ENCODE results near the gene ITIH5. TPM values are rescaled to one million over a fixed set of nuclear protein-coding genes. Genes with fewer than 3 reads are reported as not detected.
A peak's percentile ranks its signal among the peaks of the same experiment; 100 is the strongest.
"Not testable (repeated sequence)": the region's sequence is repeated elsewhere in the genome, so short reads cannot be mapped to it uniquely, and the experiment has no call there.

ITIH5 gene
- polyA plus RNA-seq: not detected

GRCh38 chr10:7666253-7667023, at the start of gene ITIH5:
ITIH5 (minus strand) TSS chr10:7666966; CDS start chr10:7666892, 74 bp downstream.
- H3K27ac Mint-ChIP-seq: no peak within 1 kb of the TSS
- H3K4me3 Mint-ChIP-seq: peak within 1 kb of the TSS; percentile 61 to 80 (median 75)
- DNase-seq: no peak
- H3K4me1 Mint-ChIP-seq: peaks cover 15 to 22% of the 10 kb centered on the region in 2 donors
- peaks cover 9 to 39% (median 31%) of the 10 kb centered on the region in 3 donors for H3K27me3 Mint-ChIP-seq (ENCODE audit: low read depth in 3 of 3)
- H3K36me3 Mint-ChIP-seq: no peaks in the 10 kb centered on the region
- H3K9me3 Mint-ChIP-seq: no peaks in the 10 kb centered on the region

- no peak overlapping the region for H3K4me3 Mint-ChIP-seq
- peaks cover 4 to 18% (median 14%) of the 10 kb centered on the region in 3 donors for H3K27me3 Mint-ChIP-seq (ENCODE audit: low read depth in 3 of 3)
- no peak overlapping the region for H3K27ac Mint-ChIP-seq
- no peak for DNase-seq
- H3K36me3 Mint-ChIP-seq: peaks cover 0 to 3% (median 0%) of the 10 kb centered on the region in 3 donors
- peaks cover 10 to 12% of the 10 kb centered on the region in 2 donors for H3K4me1 Mint-ChIP-seq
- no peaks in the 10 kb centered on the region for H3K9me3 Mint-ChIP-seq
Measured at GRCh38 chr10:7715515-7715914, 48.7 kb upstream of the ITIH5 start.

GRCh38 chr10:7711075-7711474, 44.3 kb upstream of the ITIH5 start:
- peaks cover 5 to 12% (median 6%) of the 10 kb centered on the region in 3 donors for H3K27me3 Mint-ChIP-seq (ENCODE audit: low read depth in 3 of 3)
- not testable (repeated sequence) for H3K4me1 Mint-ChIP-seq, DNase-seq, H3K4me3 Mint-ChIP-seq, H3K27ac Mint-ChIP-seq, H3K36me3 Mint-ChIP-seq, H3K9me3 Mint-ChIP-seq

- DNase-seq: no peak
- no peak overlapping the region for H3K4me3 Mint-ChIP-seq
- H3K27me3 Mint-ChIP-seq (ENCODE audit: low read depth in 3 of 3): peaks cover 5 to 13% (median 8%) of the 10 kb centered on the region in 3 donors
- H3K9me3 Mint-ChIP-seq: no peaks in the 10 kb centered on the region
- no peaks in the 10 kb centered on the region for H3K36me3 Mint-ChIP-seq
- H3K27ac Mint-ChIP-seq: no peak overlapping the region
- no peaks in the 10 kb centered on the region for H3K4me1 Mint-ChIP-seq
Measured at GRCh38 chr10:7710446-7710845, 43.7 kb upstream of the ITIH5 start.

- H3K4me3 Mint-ChIP-seq: no peak overlapping the region
- H3K27me3 Mint-ChIP-seq (ENCODE audit: low read depth in 3 of 3): peaks cover 7 to 17% (median 8%) of the 10 kb centered on the region in 3 donors
- no peak overlapping the region for H3K27ac Mint-ChIP-seq
- DNase-seq: no peak
- H3K9me3 Mint-ChIP-seq: no peaks in the 10 kb centered on the region
- H3K4me1 Mint-ChIP-seq: no peaks in the 10 kb centered on the region
- no peaks in the 10 kb centered on the region for H3K36me3 Mint-ChIP-seq
Measured at GRCh38 chr10:7708832-7709231, 42.1 kb upstream of the ITIH5 start.

GRCh38 chr10:7707858-7708622, 41.3 kb upstream of the ITIH5 start:
- Mint-ChIP-seq H3K4me1 (no peaks in the 10 kb centered on the region), H3K4me3 (no peak overlapping the region), H3K27ac (no peak overlapping the region), H3K27me3 (ENCODE audit: low read depth in 3 of 3) (peaks cover 7 to 17% (median 8%) of the 10 kb centered on the region in 3 donors), H3K36me3 (no peaks in the 10 kb centered on the region), H3K9me3 (no peaks in the 10 kb centered on the region)
- no peak for DNase-seq

- H3K27me3 Mint-ChIP-seq (ENCODE audit: low read depth in 3 of 3): peaks cover 7 to 19% (median 10%) of the 10 kb centered on the region in 3 donors
- no peaks in the 10 kb centered on the region for H3K9me3 Mint-ChIP-seq
- H3K4me1 Mint-ChIP-seq: no peaks in the 10 kb centered on the region
- no peak overlapping the region for H3K4me3 Mint-ChIP-seq
- no peaks in the 10 kb centered on the region for H3K36me3 Mint-ChIP-seq
- H3K27ac Mint-ChIP-seq: no peak overlapping the region
- no peak for DNase-seq
Measured at GRCh38 chr10:7707102-7707501, 40.3 kb upstream of the ITIH5 start.

- H3K4me1 Mint-ChIP-seq: no peaks in the 10 kb centered on the region
- H3K27ac Mint-ChIP-seq: no peak overlapping the region
- H3K27me3 Mint-ChIP-seq (ENCODE audit: low read depth in 3 of 3): peaks cover 7 to 19% (median 10%) of the 10 kb centered on the region in 3 donors
- DNase-seq: no peak
- H3K36me3 Mint-ChIP-seq: no peaks in the 10 kb centered on the region
- H3K4me3 Mint-ChIP-seq: no peak overlapping the region
- no peaks in the 10 kb centered on the region for H3K9me3 Mint-ChIP-seq
Measured at GRCh38 chr10:7706534-7707073, 39.8 kb upstream of the ITIH5 start.

GRCh38 chr10:7705341-7705740, 38.6 kb upstream of the ITIH5 start:
- no peak overlapping the region for H3K4me3 Mint-ChIP-seq
- H3K9me3 Mint-ChIP-seq: no peaks in the 10 kb centered on the region
- peaks cover 7 to 14% (median 14%) of the 10 kb centered on the region in 3 donors for H3K27me3 Mint-ChIP-seq (ENCODE audit: low read depth in 3 of 3)
- no peaks in the 10 kb centered on the region for H3K4me1 Mint-ChIP-seq
- no peak for DNase-seq
- no peak overlapping the region for H3K27ac Mint-ChIP-seq
- no peaks in the 10 kb centered on the region for H3K36me3 Mint-ChIP-seq

GRCh38 chr10:7704071-7705016, 37.6 kb upstream of the ITIH5 start:
- no peak overlapping the region for H3K4me3 Mint-ChIP-seq
- peaks cover 7 to 17% (median 11%) of the 10 kb centered on the region in 3 donors for H3K27me3 Mint-ChIP-seq (ENCODE audit: low read depth in 3 of 3)
- no peaks in the 10 kb centered on the region for H3K36me3 Mint-ChIP-seq
- H3K4me1 Mint-ChIP-seq: no peaks in the 10 kb centered on the region
- no peaks in the 10 kb centered on the region for H3K9me3 Mint-ChIP-seq
- no peak for DNase-seq
- H3K27ac Mint-ChIP-seq: no peak overlapping the region

- no peaks in the 10 kb centered on the region for H3K4me1 Mint-ChIP-seq
- peaks cover 6 to 22% (median 11%) of the 10 kb centered on the region in 3 donors for H3K27me3 Mint-ChIP-seq (ENCODE audit: low read depth in 3 of 3)
- no peak within 1 kb of the TSS for H3K27ac Mint-ChIP-seq
- DNase-seq: no peak
- H3K36me3 Mint-ChIP-seq: no peaks in the 10 kb centered on the region
- H3K9me3 Mint-ChIP-seq: no peaks in the 10 kb centered on the region
- no peak within 1 kb of the TSS for H3K4me3 Mint-ChIP-seq
Measured at GRCh38 chr10:7703140-7703539, 36.4 kb upstream of the ITIH5 start, which contains the start of gene ITIH2. ITIH2 (plus strand) TSS chr10:7703316; CDS start chr10:7703435, 119 bp downstream.

GRCh38 chr10:7702288-7702812, 35.6 kb upstream of the ITIH5 start:
- Mint-ChIP-seq H3K9me3 (no peaks in the 10 kb centered on the region), H3K27ac (no peak overlapping the region), H3K4me1 (no peaks in the 10 kb centered on the region), H3K27me3 (ENCODE audit: low read depth in 3 of 3) (peaks cover 5 to 22% (median 14%) of the 10 kb centered on the region in 3 donors), H3K4me3 (no peak overlapping the region), H3K36me3 (no peaks in the 10 kb centered on the region)
- DNase-seq: no peak

GRCh38 chr10:7701158-7701742, 34.5 kb upstream of the ITIH5 start:
- Mint-ChIP-seq H3K27me3 (ENCODE audit: low read depth in 3 of 3) (peaks cover 5 to 22% (median 14%) of the 10 kb centered on the region in 3 donors), H3K27ac (no peak overlapping the region), H3K4me3 (no peak overlapping the region), H3K9me3 (no peaks in the 10 kb centered on the region), H3K36me3 (no peaks in the 10 kb centered on the region), H3K4me1 (no peaks in the 10 kb centered on the region)
- no peak for DNase-seq
